Effector memory CD4-positive, alpha-beta T cell (primary cell): ENCODE measurements around the gene MFAP1.
"Not testable (repeated sequence)": the region's sequence is repeated elsewhere in the genome, so short reads cannot be mapped to it uniquely, and the experiment has no call there.

Experiments used
- DNase-seq, 3 donors: peaks; one replicate each; pipeline ENCODE4 v3.0.0-alpha.2; 2020
- H3K27ac ChIP-seq: 2 replicates; pipeline ENCODE4 v1.7.0; 2013; ENCODE audit warnings: mild to moderate bottlenecking, low read length, moderate library complexity; ENCODE audit not compliant: insufficient read depth, poor library complexity, severe bottlenecking
- H3K27me3 ChIP-seq: replicated peaks from 2 replicates; pipeline ENCODE4 v1.7.0; 2013; ENCODE audit warnings: mild to moderate bottlenecking, low read length; ENCODE audit not compliant: insufficient read depth, control insufficient read depth, poor library complexity, severe bottlenecking
- H3K36me3 ChIP-seq: 2 replicates; pipeline ENCODE4 v1.7.0; 2013; ENCODE audit warnings: mild to moderate bottlenecking, low read length, moderate library complexity; ENCODE audit not compliant: control insufficient read depth, insufficient read depth
- H3K4me1 ChIP-seq: 2 replicates; pipeline ENCODE4 v1.7.0; 2013; ENCODE audit warnings: low read length, mild to moderate bottlenecking; ENCODE audit not compliant: control insufficient read depth, insufficient read depth, poor library complexity, severe bottlenecking
- H3K4me3 ChIP-seq: 2 replicates; pipeline ENCODE4 v1.7.0; 2013; ENCODE audit warnings: low read length, low read depth, mild to moderate bottlenecking; ENCODE audit not compliant: insufficient read depth, poor library complexity, severe bottlenecking
- H3K9me3 ChIP-seq: 2 replicates; pipeline ENCODE4 v1.7.0; 2013; ENCODE audit warnings: mild to moderate bottlenecking, low read length, moderate library complexity; ENCODE audit not compliant: control insufficient read depth
- total RNA-seq, 3 donors: gene quantifications; one replicate each; lab custom pipeline; 2026; lab: John Stamatoyannopoulos, UW

MFAP1 gene, protein sequence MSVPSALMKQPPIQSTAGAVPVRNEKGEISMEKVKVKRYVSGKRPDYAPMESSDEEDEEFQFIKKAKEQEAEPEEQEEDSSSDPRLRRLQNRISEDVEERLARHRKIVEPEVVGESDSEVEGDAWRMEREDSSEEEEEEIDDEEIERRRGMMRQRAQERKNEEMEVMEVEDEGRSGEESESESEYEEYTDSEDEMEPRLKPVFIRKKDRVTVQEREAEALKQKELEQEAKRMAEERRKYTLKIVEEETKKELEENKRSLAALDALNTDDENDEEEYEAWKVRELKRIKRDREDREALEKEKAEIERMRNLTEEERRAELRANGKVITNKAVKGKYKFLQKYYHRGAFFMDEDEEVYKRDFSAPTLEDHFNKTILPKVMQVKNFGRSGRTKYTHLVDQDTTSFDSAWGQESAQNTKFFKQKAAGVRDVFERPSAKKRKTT
- 15.4 to 23.8 (median 18.3) reads per million in 3 donors for total RNA-seq

DNA sequence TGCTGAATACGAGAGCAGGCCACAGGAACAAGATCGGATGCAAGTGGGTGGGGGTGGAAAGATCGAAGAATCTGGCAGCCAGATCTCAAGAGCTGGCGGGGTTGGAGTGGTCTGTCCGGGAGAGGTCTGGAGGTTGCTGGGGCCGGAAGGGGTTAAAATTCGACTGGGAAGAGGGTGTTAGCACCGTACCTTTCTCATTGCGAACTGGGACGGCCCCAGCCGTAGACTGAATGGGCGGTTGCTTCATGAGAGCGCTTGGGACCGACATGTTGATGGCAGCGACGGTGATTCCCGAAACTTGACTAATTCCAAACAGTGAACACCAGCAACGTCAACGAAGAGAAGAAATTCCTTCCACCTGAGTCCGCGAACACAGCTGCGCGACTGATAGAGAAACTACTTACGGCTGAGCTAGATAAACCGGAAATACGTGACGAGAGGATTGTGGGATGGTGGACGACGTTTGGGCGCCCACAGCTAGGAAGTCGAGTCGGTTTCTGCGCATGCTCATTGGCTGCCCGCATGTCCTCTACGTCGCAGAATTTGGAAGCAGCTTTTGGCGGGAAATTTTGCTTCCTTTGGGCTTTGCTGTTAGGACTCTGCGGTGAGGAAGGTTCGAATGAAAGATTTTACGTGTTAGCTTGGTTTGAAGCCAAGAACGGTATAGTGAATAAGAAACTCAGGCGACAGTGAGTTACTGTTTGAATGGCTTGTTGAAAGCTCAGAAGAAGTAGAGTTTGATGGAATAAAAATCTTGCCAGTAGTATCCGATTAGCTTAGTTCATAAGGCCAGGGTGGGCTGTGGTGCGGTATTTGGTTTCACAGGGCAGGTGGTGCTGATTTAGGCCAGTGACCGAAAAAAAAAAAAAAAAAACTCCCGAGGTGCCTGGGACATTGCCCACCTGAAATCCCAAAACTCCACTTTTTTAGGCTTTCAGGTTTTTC, at the start of gene MFAP1:
Gene MFAP1 (minus strand): TSS at position 389 of the 945 bp plus-strand sequence. CDS start 121 bp downstream, at position 268.
- H3K4me1 ChIP-seq, result peaks cover 28% of the 10 kb centered on the region
- no peaks in the 10 kb centered on the region for H3K9me3 ChIP-seq
- H3K27me3 ChIP-seq, result no peaks in the 10 kb centered on the region
- H3K27ac ChIP-seq, result peak within 1 kb of the TSS; percentile 91
- H3K36me3 ChIP-seq, result no peaks in the 10 kb centered on the region
- peak; percentile 83 to 91 (median 86) for DNase-seq
- peak within 1 kb of the TSS; percentile 96 for H3K4me3 ChIP-seq

DNA sequence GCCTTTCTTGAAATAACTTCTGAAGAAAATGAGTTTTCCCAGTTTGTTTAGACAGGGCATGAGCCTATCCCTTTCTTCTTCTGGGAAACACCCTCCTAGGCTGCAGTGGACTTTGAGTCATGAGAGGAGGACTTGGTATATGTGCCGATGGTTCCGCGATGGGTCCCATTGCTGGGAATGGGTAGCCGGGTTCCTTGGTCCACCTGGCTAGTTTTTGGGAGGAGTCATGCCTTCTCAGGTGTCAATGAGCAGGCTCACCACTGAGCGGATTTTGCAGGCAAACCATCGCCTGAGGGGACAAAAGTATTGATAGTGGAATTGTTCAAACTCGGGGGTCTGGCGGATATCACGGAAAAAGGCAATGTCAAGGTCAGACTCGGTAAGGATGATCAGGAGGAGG, 49.2 kb upstream of the MFAP1 start:
- Histone ChIP-seq H3K4me1 (no peaks in the 10 kb centered on the region), H3K36me3 (no peaks in the 10 kb centered on the region), H3K4me3 (no peak overlapping the region), H3K27me3 (no peaks in the 10 kb centered on the region), H3K9me3 (no peaks in the 10 kb centered on the region), H3K27ac (no peak overlapping the region)
- no peak for DNase-seq

DNA sequence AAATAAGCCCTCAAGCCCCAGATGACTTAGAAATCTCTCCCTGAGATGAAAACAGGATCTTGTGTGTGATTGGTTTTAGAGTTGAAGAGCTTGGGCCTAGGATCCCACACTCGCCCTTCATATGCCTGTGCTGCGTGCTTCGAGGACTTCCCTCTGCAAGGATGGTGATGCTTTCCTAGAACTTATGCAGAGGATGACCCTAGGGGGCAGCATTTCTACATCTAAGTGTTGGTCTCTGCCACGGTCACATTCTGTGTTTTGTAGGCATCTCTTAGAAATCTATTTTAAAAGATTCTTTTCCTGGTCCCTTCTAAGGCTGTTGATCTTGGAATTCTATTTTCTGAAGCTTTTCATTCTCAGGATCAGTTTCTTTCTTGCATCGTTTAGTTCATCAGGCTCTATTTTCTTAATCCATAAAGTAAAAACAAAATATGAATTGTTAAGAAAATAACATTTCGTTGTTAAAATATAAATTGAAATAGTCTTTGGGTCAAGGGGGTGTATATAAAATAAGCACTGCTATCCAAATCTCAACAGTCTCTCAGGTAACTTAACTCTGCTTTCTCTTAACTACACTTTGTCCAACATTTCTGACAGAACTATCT, 48.0 kb upstream of the MFAP1 start:
- DNase-seq, result peak in 1 of 3 donors; percentile 1
- Histone ChIP-seq H3K4me3 (no peak overlapping the region), H3K36me3 (no peaks in the 10 kb centered on the region), H3K4me1 (no peaks in the 10 kb centered on the region), H3K27me3 (no peaks in the 10 kb centered on the region), H3K9me3 (no peaks in the 10 kb centered on the region), H3K27ac (no peak overlapping the region)

DNA sequence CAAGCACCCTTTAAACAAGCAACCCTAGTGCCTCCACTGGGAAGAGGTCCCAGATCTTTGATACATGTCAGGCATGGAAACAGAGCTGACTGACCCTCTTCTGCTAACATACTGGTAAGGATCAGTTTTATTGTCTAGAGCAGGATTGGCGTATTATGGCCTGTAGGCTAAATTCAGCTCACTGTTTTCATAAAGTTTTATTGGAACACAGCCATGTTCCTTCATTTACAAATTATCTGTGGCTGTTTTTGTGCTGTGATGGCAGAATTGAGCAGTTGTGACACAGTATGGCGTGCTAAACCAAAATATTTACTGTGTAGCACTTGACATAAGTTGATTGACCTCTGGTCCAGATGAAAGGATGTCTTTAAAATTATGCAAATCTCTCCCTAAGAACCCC, 47.3 kb upstream of the MFAP1 start:
- peaks cover 4% of the 10 kb centered on the region for H3K36me3 ChIP-seq
- no peak for DNase-seq
- no peaks in the 10 kb centered on the region for H3K4me1 ChIP-seq
- no peak overlapping the region for H3K4me3 ChIP-seq
- no peaks in the 10 kb centered on the region for H3K9me3 ChIP-seq
- H3K27ac ChIP-seq, result no peak overlapping the region
- H3K27me3 ChIP-seq, result no peaks in the 10 kb centered on the region

DNA sequence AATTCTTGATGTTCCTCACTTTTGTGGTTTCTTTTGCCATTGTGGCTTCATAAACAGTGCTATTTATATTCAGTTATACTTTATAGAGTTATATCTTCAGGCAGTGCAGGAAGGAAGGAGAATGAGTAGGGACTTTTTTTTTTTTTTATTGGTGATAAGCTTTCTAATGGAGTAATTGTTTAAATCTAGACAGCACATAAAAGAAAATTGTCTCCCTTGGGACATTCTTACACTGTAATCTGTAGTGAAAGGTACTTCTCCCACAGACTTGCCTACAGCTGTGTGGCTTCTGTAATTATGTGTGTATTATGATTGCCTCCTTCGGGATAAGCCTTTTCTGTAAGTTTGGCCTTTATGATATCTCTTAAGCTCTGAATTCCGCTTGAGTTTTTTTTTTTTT, 43.9 kb upstream of the MFAP1 start:
- no peak overlapping the region for H3K4me3 ChIP-seq
- H3K27me3 ChIP-seq, result no peaks in the 10 kb centered on the region
- H3K9me3 ChIP-seq, result no peaks in the 10 kb centered on the region
- DNase-seq, result no peak
- H3K36me3 ChIP-seq, result peaks cover 15% of the 10 kb centered on the region
- H3K4me1 ChIP-seq, result no peaks in the 10 kb centered on the region
- H3K27ac ChIP-seq, result no peak overlapping the region

DNA sequence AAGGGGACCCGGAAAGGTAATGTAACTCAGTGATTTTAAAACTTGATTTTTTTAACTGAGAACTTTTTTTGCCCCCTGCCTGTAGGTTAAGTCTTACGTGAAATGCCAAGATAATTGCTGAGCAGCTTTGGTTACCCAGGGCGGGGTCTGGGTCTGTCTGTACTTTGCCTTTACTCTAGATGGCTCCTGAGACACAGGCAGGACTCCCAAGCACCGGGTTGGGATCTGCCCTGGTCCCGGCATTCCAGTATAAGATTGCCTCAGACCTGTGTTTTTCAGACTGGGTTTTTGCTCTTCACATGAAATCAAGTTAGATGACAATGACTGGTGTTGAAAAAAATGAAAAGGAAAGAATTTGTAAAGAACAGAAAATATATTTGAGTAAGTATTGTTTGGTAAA, 42.6 kb upstream of the MFAP1 start:
- H3K9me3 ChIP-seq, result no peaks in the 10 kb centered on the region
- H3K36me3 ChIP-seq, result peaks cover 15% of the 10 kb centered on the region
- H3K4me3 ChIP-seq, result no peak overlapping the region
- H3K27me3 ChIP-seq, result no peaks in the 10 kb centered on the region
- no peak for DNase-seq
- H3K4me1 ChIP-seq, result no peaks in the 10 kb centered on the region
- no peak overlapping the region for H3K27ac ChIP-seq

DNA sequence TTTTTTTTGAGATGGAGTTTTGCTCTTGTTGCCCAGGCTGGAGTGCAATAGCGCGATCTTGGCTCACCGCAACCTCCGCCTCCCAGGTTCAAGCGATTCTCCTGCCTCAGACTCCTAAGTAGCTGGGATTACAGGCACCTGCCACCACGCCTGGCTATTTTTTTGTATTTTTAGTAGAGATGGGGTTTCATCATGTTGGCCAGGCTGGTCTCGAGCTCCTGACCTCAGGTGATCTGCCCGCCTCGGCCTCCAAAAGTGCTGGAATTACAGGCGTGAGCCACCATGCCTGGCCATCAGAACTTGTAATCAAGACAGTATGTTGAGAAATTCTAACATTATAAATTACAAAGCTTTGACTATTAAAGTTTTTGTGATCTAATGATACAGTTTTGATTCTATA, 42.1 kb upstream of the MFAP1 start:
- H3K9me3 ChIP-seq, H3K4me3 ChIP-seq, DNase-seq, H3K4me1 ChIP-seq, H3K27ac ChIP-seq, H3K27me3 ChIP-seq: not testable (repeated sequence)
- H3K36me3 ChIP-seq, result peaks cover 15% of the 10 kb centered on the region

DNA sequence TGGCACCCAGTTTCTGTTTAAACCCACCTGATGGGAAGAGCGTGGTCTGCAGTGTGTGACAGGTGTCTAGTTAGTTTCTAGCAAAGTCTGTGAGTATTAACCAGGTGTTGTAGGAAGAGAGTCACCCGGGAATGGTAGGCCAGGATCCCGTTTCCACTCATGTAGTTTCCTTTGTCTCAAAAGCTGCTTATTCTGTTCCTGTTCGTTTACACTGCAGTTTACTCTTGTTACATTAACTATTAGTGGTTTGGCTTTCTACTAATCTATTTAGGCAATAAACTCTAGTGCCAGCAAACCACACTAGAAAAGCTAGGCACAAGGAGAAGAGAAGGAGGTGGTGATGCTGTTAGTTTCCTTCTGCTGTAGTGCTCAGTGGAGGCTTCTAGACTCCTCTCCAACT, 35.1 kb upstream of the MFAP1 start:
- Histone ChIP-seq H3K4me1 (no peaks in the 10 kb centered on the region), H3K9me3 (no peaks in the 10 kb centered on the region), H3K27ac (no peak overlapping the region), H3K4me3 (no peak overlapping the region), H3K36me3 (peaks cover 19% of the 10 kb centered on the region), H3K27me3 (no peaks in the 10 kb centered on the region)
- DNase-seq, result no peak

DNA sequence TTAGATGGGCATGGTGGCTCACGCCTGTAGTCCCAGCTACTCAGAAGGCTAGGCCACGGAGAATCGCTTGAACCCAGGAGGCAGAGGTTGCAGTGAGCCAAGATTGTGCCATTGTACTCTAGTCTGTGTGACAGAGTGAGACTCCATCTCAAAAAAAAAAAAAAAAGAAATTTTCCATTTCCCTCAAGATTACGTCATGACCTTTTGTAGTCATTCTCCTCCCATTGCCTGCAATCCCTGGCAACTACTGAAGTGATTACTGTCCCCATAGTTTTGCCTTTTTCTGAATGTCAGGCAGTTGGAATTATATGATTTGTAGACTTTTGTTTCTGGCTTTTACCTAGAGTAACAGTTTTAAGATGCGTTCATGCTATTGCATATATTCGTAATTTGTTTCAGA, 30.3 kb upstream of the MFAP1 start:
- Histone ChIP-seq H3K36me3 (peaks cover 27% of the 10 kb centered on the region), H3K9me3 (no peaks in the 10 kb centered on the region), H3K4me1 (no peaks in the 10 kb centered on the region), H3K4me3 (no peak overlapping the region), H3K27me3 (no peaks in the 10 kb centered on the region), H3K27ac (no peak overlapping the region)
- no peak for DNase-seq
